D721Med (cell line): ENCODE results near the gene RALGDS.

ENCODE experiments used
- DNase-seq: peaks from one replicate; pipeline ENCODE4 v3.0.0; 2011; ENCODE audit warnings: low spot score; ENCODE audit not compliant: insufficient read length
- FAIRE-seq: peaks from 2 replicates; lab custom pipeline; 2011; peaks lifted over from hg19 to GRCh38; lab: Jason Lieb, UNC
- TF ChIP-seq, protein P1 (sequence below): IDR thresholded peaks from 2 replicates; pipeline ENCODE4 v1.5.1; 2012; ENCODE audit warnings: mild to moderate bottlenecking, control low read depth; ENCODE audit not compliant: insufficient read depth; ENCODE audit errors: missing control alignments

Gene RALGDS

DNA sequence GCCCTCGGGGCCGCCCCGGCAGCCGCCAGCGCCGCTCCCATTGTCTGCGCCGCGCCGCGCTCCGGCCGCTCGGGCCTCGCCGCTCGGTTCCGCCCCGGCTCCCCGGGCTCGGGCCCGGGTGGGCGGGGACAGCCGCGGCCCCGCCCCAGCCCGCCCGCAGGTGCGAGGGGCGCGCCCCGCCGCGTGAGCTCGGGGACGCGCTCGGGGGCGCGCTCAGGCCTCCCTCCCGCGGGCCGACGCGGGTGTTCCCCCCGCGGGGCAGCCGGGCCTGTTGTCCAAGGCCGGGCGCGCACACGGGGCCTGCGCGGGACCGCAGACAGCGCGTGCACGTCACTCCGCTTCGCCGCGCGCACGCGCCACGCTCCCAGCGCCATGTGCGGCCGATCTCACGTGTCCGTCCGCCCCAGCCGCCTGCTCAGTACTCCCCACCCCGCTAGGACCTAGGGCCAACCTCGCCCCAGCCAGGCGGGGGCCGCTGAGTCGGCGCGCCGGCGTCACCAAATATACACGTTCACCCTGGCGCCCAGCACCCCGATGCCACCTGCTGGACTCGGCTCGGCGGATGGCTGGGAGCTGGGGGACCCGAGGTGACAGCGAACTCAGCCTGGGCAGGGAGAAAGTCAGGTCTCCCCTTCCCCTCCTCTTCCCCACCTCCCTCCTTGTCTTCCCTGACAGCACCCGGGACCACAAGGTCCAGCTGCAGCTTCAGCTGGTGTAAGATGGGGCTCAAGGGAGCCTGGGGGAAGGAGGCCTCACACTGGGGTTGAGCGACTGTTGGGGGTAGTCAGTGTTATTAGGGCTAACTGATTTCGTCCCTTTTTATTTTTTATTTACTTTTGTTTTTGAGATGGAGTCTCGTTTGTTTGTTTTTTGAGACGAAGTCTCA lies 28.3 kb upstream of the RALGDS start:
- FAIRE-seq = no peak
- DNase-seq = peak; percentile 95
- TF ChIP-seq, protein P1, sequence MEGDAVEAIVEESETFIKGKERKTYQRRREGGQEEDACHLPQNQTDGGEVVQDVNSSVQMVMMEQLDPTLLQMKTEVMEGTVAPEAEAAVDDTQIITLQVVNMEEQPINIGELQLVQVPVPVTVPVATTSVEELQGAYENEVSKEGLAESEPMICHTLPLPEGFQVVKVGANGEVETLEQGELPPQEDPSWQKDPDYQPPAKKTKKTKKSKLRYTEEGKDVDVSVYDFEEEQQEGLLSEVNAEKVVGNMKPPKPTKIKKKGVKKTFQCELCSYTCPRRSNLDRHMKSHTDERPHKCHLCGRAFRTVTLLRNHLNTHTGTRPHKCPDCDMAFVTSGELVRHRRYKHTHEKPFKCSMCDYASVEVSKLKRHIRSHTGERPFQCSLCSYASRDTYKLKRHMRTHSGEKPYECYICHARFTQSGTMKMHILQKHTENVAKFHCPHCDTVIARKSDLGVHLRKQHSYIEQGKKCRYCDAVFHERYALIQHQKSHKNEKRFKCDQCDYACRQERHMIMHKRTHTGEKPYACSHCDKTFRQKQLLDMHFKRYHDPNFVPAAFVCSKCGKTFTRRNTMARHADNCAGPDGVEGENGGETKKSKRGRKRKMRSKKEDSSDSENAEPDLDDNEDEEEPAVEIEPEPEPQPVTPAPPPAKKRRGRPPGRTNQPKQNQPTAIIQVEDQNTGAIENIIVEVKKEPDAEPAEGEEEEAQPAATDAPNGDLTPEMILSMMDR = no peak

DNA sequence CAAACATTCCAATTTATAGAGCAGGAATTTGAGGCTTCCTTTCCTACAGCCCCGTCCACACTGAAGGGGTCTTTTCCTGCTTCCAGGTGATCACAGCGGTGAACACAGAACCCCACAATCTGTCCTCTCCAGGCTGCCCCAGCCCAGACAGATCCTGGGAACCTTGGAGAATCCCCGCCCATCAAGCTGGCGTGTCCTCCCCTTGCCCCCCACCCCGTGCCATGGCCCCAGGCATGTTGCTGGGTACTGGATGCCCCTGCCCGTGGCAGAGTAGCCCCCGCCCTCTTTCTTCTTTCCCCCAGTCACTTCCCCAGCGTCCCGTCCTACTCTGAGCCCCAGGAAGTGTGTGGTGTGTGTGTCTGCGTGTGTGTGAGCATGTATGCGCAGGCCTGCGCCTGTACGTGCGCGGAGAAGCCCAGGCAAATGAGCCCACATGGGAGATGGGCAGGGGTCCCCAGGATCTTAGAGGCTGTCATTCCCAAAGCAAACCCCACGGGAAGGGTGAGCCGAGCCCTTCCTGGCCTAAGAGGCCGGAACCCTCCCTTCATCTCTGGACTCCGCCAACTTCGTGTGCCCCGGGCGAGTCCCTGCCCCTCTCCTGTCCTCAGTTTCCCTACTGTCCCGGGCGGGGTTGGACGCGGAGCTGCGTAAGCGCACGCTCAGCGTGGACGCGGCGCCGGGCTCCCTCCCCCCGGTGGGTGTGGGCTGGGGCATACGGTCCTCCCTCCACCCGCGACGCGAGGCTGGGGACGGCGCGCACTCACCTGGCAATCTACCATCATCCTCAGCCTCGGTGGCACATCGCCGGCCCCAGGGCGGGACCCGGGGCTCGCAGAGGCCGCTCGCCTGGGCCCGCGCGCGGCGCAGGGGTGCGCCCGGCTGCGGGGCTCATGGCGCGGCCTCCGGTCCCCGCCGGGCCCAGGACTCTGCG lies 27.4 kb upstream of the RALGDS start:
- DNase-seq = peak; percentile 53
- no peak for FAIRE-seq

DNA sequence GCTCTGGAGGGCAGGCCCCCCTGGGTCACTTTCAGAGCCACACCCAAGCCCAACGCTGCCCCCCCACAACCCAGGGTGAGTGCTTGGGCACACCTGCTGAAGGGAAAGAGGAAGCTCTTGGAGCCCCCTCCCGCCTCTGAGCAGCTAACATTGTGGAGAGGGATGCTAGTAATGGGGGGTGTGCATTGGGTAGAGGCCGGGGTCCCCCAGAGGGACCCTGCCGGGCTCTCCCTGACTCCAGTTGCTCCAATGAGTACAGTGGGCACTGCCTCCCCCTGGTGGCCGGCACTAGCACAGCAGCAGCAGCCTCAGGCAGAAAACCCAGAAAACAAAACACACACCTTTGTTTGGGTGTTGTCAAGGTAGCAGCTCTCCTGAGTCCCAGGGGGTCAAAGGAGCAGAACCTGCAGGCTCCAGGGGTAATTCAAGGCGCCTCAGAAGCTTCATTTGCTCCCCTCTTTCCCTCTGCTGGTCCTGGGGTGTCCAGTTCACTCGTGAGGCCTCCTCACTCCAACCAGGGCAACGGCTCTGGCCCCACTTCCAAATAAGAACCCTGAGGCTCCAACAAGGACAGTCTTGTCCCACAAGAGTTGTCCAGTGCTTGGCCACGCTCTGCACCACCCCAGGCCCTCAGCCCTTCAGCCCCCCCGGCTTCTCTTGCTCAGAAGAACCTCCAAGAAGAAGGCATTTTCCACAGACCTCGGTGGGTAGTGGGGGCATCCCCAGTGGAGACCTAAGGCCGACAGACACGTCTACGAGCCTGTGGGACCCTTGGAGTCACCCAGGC lies 26.6 kb upstream of the RALGDS start:
- FAIRE-seq = no peak
- TF ChIP-seq, protein P1 = peak; percentile 79

More for the DNA sequence above, 27.4 kb upstream of the RALGDS start:
- TF ChIP-seq, protein P1 = no peak

DNA sequence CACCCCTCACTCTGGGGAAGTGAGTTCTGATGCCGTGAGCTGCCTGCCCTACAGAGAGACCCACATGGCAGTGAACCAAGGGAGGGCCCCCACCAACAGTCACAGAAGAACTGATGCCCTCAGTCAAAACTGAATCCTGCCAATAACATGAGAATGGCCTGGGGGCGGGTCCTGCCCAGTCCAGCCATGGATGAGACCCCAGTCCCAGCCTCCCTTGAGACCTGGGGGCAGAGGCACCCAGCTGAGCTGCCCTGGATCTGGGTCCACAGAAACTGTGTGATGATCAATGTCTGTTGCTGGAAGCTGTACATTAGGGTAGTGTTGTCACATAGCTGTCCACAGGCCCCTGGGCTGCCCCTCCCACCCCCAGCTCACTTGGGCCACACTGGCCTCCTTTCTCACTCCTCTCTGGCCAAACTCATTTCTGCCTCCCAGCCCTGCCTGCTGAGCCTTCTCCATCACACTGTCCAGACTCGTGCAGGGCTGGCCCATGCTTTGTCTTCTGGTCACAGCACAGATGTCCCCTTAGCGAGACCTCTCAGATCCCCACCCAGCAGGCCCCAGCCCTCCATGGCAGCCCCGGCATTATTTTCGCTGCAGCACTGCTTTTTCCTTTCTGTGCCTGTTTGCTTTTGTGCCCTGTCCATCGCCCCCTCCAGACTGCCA lies 25.8 kb upstream of the RALGDS start:
- no peak for DNase-seq
- FAIRE-seq = no peak
- TF ChIP-seq, protein P1 = no peak

More for the DNA sequence above, 26.6 kb upstream of the RALGDS start:
- DNase-seq = peak; percentile 87

DNA sequence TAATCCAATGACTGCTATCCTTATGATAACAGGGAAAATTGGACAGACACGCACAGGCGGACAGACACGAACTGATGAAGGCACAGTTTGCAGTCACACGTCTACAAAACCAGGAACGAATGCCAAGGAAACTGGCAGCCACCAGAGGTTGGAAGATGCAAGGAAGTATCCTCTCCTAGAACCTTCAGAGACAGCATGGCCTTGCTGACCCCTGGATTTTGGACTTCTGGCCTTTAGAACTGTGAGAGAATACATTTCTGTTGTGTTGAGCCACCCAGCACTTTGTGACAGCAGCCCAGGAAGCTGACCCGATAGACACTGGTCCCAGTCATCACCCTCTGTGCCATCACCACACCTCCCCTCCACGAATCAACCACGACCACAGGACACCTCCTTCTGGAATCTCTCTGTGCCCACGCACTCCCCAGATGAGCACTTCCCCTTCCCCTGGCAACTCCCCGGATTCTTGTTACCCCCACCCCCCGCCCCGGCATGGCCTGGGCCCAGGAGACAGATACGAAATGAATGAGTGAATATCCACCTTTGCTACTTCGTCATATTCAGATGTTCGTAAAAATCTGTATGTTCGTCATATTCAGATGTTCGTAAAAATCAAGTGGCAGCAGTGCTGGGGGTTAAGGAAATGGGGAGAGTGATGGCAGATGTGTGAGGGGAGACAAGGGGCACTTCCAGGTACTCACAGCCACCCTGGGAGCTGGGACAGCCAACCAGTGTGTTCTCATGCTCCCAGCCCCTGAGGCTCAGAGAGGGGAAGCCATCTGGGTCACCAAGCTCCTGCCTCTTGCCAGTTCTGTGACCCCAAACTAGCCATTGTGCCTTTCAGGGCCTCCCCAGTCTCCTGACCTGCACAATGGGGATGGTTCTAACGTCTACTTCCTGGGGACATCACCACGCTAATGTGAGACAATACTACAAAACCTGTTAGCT lies 24.1 kb upstream of the RALGDS start:
- TF ChIP-seq, protein P1 = no peak
- FAIRE-seq (no peak), DNase-seq (no peak)
